Renal cortex interstitium (tissue), 11 donors: ENCODE measurements around the gene IL1R2. TPM values are rescaled to one million over a fixed set of nuclear protein-coding genes. Genes with fewer than 3 reads are reported as not detected.
"Not testable (repeated sequence)": the region's sequence is repeated elsewhere in the genome, so short reads cannot be mapped to it uniquely, and the experiment has no call there.

Source experiments
- DNase-seq, 11 donors: peaks; one replicate each; pipeline ENCODE4 v3.0.0-alpha.2; 2013; ENCODE audit warnings: low read depth in 9 of 11, low spot score in 4 of 11; ENCODE audit errors: extremely low read depth in 1 of 11
- polyA plus RNA-seq, 3 donors: library from polyadenylated mRNA; unstranded; fragments of 120-200 nt; gene quantifications; one replicate each; pipeline ENCODE4 v1.2.1, GENCODE V29; 2013; ENCODE audit not compliant: insufficient read length in 3 of 3

The IL1R2 gene
- polyA plus RNA-seq, 3 donors, result 0.27 to 0.36 (median 0.31) TPM

GRCh38 chr2:101989740-101990460 is 1.9 kb upstream of the IL1R2 start:
- no peak for DNase-seq

GRCh38 chr2:101993772-101994171 is 2.0 kb downstream of the IL1R2 start:
- DNase-seq, result no peak

DNA sequence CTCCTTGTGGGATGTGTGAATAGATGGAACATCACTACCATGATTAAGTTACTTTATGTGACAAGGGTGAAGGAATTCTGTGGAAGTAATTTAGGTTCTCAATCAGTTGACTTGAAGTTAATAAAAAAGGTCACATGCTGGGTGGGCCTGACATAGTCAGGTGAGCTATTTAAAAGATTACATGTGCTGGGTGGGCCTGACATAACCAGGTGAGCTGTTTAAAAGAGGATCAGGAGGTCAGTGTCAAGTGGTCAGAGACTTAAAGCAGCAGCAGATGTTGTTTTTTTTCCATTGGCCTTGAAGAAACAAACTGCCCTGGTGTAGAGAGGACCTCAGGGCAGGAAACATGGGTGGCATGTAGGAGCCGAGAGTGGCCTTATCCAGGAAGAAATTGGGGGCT is 3.3 kb downstream of the IL1R2 start:
- no peak for DNase-seq

DNA sequence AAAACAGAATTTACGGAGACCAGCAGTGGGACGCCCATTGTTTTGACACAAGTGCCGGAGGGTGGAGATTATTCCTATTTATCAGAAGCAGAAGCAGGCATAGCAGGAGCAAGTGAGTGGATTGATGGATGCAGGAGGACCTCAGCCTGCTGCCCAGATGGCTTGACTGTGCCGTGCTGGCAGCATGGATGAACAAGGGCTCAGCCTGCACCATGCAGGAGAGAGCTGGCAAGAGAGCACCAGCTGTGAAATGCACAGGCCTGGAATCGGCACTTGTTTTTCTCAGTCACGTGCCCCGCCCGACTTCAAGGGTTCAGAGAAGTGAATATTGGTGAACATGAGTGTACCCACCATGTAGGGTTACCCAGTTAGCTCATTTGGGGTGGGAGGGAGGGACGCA is 4.0 kb downstream of the IL1R2 start:
- no peak for DNase-seq

- DNase-seq, result no peak
These were observed 6.8 kb downstream of the IL1R2 start for GRCh38 chr2:101998556-101998895.

GRCh38 chr2:101998896-101999789 is 7.4 kb downstream of the IL1R2 start:
- no peak for DNase-seq

DNA sequence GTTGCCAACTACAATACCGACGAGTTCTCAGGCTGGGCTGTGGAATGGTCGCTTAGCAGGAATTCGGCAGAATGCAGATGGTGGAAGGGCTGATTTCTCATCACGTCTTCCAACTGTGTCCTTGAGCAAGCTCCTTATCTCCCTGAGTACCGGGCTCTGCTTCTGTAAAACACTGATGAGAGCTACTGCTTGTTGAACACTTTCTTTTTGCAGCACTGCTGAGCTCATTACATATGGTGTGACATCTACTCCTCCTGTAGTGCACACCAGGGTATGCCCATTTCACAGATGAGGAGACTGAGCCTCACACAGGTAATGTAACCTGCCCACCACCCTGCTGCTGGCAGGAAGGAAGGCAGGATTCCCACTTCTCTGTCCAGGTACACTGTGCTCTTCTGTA is 8.3 kb downstream of the IL1R2 start:
- no peak for DNase-seq

DNA sequence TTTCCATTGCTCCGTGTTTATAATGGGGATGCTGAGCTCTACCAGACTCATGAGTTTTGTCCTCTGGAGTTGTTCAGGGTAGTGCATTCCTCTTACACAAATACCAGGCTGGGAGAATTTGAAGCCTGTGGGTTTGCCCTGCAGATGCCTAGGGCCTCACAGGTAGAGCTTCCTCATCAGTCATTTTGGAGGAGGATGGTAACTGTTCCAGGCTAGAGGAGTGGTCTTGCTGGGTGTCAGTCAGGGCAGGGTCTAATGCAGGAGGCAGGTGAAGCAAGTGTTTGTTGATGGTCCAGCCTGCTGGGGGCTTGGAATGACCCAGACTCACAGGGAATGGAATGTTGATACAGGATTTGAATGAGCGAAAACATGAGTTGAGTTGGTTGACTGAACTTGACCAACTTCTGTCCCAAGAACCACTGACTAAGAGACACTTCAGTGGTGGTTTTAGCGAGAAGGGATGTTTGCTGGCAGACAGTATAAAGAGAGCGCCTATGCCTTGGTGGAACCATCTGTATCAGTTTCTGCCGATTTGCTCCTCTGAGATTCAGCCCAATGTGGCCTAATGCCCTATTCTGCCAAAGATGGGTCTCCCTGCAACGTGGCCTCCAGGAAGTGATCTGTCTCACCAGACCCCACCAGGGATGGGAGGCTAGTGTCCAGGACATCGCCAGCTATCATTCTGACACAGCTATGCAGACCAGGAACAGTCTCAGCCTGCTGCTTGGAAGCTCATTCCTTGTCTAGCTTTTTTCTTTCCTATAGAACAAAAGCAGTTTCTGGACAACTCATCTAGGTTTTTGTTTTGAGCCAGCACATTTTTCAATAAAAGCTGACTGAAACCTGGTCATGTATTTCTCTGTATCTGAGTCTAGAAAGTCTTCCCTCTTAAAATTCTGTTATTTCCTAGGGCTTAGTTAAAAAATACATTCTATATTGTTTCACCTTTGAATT is 9.3 kb downstream of the IL1R2 start:
- no peak for DNase-seq

DNA sequence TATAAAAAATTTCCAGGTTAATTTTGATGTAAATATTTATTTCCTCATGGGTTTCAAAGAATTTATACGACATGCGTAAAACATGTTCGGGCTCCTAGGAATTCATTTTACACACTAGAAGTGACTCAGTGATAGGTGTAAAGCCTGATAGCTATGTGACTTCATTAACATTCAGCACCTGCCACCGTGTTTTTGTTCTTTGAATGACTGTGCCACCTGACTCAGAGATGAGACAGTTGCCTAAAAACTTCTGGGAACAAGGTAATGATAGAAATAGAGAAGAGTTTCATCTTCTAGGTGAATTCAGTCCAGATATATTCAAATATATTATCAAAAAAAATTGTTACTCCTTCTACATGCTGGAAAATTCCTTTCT is 10.0 kb downstream of the IL1R2 start:
- no peak for DNase-seq

- DNase-seq, result no peak
These were observed 10.5 kb downstream of the IL1R2 start for GRCh38 chr2:102002228-102002627.

GRCh38 chr2:102002909-102003308 is 11.1 kb downstream of the IL1R2 start:
- DNase-seq, result not testable (repeated sequence)

- DNase-seq, result no peak
These were observed 11.9 kb downstream of the IL1R2 start for GRCh38 chr2:102003696-102004095.

DNA sequence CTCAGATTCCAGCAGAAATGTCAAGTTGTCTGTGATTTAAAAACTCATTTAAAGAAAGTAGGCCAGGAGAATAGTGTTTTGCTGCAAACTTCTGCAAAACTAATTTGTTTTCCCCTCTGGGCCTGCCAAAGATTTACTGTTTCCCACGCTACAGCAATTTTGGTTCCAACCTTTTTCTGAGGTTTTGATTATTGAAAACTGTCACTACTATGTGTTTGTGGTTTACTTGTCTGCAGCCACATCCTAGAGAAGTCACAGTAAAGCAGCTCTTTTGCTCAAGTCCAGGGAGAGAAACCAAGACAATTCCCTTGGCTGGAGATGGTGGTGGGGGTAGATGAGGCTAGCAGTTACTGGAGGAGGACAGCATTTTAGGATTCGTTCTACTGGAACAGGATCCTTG is 12.8 kb downstream of the IL1R2 start:
- DNase-seq, result no peak

GRCh38 chr2:102005449-102005848 is 13.7 kb downstream of the IL1R2 start:
- no peak for DNase-seq

GRCh38 chr2:102005989-102006885 is 14.5 kb downstream of the IL1R2 start:
- DNase-seq, result no peak

DNA sequence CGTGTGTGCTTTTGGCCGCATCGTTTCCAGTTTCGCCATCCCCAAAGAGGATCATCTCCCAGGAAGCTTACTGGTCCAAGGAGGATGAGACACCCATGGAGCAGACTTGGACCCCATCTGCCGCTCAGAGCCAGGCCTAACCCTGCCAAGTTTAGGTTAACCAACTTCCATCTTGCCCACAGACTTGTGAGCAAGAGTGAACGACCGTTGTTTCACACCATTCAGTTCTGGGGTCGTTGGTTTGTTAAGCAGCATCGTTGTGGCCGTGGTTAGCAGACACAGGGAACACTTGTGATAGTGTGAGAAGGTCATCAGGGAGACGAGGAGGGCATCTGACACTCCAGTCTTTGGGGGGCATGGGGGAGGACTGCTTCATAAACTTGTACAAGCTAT is 15.1 kb downstream of the IL1R2 start:
- DNase-seq, result no peak

DNA sequence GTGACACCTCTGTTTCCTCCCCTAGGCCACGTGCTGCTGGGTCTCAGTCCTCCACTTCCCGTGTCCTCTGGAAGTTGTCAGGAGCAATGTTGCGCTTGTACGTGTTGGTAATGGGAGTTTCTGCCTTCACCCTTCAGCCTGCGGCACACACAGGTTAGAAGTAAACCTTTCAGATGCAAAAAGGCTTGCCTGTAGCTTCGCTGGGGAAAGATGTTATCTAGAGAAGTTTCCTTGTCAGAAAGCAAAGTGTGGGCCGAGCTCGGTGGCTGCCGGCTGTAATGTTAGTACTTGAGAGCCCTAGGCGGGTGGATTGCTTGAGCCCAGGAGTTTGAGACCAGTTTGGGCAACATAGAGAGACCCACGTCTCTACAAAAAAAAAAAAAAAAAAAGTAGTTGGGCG is 16.7 kb downstream of the IL1R2 start:
- DNase-seq, result no peak

DNA sequence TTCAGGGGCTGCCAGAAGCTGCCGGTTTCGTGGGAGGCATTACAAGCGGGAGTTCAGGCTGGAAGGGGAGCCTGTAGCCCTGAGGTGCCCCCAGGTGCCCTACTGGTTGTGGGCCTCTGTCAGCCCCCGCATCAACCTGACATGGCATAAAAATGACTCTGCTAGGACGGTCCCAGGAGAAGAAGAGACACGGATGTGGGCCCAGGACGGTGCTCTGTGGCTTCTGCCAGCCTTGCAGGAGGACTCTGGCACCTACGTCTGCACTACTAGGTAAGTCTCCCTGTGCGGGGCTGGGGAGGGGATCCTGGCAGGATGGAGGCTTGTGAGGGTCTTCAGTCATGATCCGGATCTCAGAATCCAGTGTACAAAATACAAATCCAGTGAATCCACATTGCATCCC is 17.8 kb downstream of the IL1R2 start:
- no peak for DNase-seq

- no peak for DNase-seq
These were observed 19.1 kb downstream of the IL1R2 start for GRCh38 chr2:102010902-102011301.
